Activated CD8-positive, alpha-beta memory T cell treated with anti-CD3 and anti-CD28 coated beads for 4 hours (primary cell): ENCODE measurements around the gene GRB14.
"Not testable (repeated sequence)": the region's sequence is repeated elsewhere in the genome, so short reads cannot be mapped to it uniquely, and the experiment has no call there.

ENCODE experiments used
- DNase-seq, 2 donors: peaks; one replicate each; pipeline ENCODE4 v3.0.0-alpha.2; 2020; ENCODE audit warnings: low read depth in 2 of 2

The GRB14 gene

DNA sequence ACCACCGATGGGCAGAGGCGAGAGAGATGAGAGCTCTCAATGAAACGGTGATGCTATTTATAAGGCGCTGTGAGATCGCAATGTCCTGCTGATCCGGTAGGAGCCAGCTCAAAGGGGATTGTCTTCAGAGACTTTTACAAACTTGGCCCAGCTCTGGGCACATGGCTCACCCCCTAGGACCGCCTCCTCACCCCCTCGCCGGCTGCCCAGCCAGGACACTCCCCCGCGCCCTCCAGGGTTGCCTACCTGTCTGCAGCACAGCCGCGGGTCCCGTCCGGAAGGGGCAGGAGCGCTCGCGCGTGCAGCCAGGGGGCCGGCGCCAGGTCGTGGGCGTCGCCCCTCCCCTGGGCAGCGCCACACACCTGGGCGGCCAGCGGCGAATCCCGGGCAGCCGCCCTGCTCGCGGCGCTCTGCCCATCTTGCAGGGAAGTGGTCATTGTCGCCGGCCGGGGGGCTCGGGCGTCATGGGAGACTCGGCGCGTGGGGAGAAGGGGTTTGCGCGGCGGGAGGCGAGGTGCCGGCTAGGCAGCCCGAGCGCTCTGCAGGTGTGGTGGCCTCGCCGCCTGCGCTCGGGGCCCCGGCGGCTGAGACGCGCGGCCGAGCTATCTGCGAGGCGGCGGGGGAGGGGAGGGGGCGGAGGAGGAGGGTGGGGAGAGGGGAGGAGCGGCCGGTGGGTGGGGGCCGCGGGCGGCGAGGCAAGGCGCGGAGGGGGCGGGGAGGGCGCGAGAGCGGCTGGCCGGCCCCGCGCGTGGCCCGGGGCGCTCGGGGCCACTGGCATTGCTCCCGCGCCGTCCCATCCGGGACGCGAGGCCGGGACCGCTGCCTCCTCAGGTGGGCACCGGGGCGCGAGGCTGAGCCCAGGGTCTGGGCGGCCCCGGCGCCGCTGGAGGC, at the start of gene GRB14:
TSS of gene GRB14 (minus strand) at position 610 of the 891 bp plus-strand sequence. CDS start at position 437, 173 bp downstream.
- no peak for DNase-seq

DNA sequence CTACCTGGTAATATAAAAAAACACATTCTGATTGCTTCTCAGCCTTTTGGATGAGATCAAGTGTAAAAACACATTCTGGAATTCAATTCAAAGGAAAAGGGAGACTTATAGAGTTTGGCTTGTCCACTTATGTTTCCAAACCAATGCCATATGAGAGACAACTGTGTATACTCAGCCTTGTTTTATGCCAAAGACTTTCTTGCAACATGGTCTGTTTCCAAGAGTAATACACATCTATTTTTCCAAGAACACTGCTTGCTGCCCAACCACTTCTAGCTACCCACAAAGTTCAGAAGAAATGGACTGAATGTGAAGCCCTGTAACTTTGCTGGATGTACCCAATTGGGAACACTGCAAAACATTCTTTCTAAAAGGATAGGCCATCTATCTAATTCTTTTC, 48.0 kb upstream of the GRB14 start:
- DNase-seq: no peak

DNA sequence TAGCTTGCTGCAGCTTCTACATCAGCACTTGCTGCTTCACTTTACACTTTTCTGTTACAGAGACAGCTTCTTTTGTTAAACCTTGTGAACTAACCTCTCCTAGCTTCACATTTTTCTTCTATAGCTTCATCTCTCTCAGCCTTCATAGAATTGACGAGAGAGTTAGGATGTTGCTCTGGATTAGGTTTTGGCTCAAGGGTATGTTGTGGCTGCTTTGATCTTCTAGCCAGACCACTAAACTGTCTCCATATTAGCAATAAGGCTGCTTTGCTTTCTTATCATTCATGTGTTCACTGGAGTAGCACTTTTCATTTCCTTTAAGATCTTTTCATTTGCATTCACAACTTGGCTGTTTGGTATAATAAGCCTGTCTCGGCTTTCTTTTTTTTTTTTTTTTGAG, 46.3 kb upstream of the GRB14 start:
- DNase-seq: no peak

DNA sequence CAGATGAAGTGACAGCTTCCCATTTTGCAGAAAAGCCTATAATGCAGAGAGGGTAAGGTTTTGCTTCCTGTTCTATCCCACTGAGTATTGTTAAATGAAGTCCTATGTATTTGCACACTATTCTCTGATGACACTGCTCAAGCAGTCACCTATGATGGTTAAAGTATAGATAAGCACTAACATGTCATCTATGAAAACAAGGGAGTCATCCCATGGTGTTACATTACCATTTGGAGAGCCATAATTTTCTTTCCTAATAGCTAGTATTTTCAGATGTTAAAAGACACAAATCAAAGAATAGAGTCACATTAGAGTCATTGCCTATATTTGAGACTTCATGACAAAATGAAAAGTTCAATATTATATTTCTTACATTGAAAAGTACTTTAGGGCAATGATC, 42.8 kb upstream of the GRB14 start:
- no peak for DNase-seq

DNA sequence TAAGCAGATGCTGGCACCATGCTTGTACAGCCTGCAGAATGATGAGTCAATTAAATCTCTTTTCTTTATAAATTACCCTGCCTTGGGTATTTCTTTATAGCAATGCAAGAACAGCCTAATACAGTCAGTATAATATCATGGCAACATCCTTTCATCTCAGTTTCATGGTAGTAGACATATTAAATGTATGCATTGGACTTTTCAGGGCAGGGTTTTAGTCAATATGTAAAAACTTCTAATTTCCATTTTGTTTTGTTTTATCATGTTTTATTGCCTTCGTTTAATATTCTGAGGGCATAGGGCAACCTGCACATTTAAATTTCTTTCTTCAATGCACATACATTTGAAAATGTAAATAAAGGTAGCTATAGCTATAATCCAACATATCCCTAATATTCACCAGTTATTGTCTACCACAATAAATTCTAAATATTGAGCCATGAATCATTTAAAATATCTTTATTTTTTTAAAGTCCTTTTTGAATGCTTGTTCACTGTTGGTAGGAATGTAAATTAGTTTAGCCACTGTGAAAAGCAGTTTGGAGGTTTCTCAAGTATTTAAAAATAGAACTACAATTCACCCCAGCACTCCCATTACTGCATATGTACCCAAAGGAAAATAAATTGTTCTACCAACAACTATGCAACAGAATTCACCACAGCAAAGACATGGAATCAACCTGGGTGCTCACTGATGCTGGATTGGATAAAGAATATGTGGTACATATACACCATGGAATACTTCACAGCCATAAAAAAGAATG, 41.8 kb upstream of the GRB14 start:
- no peak for DNase-seq

DNA sequence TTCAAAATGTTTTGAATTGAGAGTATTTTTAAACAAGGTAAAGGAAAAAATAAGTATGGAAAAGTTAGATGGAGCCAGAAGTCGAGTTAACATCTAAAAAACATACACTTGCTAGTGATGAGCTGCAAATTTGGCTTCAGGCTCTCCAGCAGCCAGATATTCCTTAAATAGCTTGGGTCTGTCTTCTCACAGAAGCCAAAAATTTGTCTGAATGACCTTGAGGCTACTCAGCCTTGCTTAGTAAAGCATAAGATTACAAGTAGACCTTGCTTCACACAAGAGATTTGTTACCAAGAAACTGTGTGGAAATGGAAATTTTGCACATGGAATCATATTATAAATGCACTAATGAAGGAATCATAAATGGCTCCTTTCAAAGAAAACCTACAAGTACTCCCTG, 40.8 kb upstream of the GRB14 start:
- no peak for DNase-seq

DNA sequence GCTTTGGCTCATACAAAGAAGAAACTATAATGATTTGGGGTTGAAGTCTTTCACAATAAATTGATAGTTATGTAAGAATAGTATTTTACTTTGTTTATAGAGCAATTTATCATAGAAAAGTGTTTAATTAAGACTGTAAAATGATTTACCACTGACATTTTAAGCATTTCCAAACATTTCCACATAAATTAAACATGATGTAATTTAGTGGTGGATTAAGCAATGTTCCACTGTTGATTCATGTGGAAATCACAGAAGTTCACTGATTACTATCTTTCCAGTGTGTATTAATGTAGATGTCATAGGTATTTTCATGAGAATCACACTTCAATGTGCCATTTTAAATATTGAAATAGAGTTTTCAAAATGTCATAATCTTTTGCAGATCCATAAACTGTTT, 40.1 kb upstream of the GRB14 start:
- no peak for DNase-seq

DNA sequence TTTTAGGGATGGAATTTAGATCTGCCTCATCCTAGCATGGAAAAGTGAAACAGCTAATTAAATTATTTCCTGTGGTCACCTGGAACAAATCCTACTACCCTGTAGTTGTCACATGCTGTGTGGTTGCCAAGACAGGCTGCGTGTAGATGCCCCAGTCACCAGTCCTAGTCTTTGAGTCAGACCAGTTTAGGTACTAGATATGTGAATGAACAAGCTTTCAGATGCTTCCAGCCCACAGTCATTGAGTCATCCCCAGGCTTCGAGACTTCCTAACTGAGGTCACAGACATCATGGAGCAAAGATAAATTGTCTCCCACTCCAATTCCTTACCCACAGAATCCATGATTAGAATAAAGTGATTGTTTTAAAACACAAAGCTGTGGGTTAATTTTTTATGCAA, 35.8 kb upstream of the GRB14 start:
- no peak for DNase-seq

DNA sequence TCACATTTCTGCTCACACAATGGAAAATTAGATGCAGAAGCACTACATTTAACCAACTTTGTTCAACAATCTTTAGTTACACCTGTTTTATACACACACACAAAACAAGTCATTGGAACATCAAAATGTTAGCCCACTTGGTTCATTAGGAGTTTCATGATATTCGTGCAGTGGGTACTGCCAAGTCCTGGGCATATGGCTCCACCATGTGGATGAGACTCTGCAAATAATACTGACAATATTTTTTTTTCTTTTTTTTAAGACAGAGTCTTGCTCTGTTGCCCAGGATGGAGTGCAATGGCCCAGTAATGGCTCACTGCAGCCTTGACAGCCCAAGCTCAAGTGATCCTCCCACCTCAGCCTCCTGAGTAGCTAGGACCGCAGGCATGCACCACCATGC, 34.5 kb upstream of the GRB14 start:
- no peak for DNase-seq

DNA sequence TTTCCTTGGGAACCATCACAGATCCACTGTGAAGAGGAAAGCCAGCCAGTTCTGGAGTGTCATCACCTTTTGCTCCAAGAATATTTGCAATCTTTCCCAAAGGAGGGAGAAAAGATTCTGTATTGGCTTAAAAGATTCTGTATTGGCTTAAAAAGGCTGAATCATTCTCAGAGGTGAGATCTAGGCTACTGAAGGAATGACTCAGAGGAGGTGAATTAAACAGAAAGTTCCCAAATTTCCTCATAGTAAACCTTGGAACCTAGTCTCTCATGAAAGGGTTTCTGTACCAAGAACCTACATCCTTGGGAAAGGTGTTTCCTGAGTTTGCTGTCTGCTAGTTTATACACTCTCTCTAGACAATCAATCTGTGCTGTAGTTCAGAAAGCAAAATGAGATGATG, 34.1 kb upstream of the GRB14 start:
- no peak for DNase-seq

DNA sequence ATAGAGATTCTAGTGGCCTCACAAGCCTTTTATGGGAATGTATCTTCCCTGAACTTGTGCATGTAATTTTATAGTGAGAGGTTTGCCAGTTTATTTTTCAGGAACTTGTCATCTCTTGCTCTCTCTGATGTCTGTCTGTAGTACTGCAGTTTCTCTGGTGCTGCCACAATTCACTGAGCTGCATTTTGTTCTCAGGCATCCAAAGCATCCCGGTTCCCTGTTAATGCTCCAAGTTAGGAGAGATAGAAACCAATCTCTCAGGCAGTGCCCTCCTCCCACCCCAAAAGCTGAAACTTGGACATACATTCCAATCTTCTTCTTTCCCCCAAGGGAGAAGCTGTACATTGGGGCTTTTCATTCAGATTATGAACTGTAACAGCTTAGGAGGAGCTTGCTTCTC, 30.1 kb upstream of the GRB14 start:
- DNase-seq: no peak

DNA sequence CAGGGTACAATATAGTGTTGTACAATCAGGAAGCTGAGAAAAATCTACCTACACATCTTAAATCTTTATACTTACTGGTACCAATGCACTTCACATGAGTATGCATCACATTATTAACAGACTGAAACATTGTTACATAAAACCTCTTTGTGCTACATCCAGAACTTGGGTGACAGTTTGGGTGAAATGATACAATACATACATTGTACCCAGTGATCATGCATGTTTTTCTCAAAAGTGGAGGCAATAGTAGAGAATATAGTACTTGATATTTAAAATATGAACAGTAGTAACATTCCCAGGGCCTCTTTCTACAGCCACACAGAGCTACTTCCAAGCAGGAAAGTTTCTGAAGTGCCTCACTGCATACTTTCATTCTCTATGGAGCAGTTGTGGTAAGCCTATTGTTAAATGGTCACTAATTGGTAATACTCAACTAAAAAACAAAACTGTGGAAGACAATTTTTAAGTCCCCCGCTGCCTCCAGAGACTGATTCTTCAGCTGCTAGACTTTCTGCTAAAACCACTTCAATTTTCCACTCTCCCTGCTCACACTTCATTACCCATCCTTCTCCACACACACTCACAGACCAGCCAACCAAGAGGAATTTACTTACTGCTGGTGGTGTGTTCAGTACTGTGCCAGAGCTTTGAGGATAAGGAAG, 22.9 kb upstream of the GRB14 start:
- DNase-seq: no peak

DNA sequence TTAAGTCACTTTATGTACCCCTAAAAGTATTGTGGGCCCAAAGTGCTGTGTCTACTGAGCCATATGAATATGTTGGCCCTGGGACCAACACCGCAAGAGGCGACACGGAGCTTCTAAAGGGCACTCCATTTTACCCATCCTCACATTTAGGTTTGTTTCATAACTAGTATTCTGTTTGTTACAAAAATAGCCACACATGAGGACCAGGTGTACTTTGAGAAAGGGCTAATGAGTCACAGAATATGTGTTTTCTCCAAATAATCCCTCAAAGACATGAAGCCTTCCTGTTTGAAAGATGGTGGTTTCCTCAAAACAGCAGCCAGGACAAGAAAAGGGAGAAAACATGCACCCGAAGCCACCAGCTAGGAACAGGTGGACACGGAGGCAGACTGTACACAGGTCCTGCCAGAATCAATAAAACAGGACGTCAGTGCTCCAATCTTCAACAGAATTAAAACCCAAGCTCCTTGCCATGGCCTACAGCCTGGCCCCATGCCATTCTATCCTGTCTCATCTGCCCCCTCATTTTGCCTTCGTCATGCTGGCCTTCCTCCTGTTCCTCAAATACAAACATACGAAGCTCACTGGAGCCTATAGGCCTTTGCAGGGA, 21.8 kb upstream of the GRB14 start:
- DNase-seq: no peak

DNA sequence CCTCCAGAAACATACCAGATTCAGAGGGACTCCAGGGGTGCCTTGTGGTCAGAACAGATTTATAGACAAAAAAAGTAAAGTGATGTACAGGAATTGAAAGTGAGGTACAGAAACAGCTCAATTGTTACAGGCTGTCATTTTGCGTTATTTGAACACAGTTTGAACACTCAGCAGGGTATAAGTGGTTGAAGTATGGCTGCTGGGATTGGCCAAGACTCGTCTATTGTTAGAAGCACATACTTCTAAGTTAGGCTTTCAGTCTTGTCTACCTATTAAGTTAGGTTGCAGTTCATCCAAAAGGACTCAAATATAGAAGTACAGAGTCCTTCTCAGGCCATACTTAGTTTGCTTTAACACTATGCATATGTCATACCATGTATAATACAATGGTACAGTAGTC, 21.0 kb upstream of the GRB14 start:
- DNase-seq: no peak

DNA sequence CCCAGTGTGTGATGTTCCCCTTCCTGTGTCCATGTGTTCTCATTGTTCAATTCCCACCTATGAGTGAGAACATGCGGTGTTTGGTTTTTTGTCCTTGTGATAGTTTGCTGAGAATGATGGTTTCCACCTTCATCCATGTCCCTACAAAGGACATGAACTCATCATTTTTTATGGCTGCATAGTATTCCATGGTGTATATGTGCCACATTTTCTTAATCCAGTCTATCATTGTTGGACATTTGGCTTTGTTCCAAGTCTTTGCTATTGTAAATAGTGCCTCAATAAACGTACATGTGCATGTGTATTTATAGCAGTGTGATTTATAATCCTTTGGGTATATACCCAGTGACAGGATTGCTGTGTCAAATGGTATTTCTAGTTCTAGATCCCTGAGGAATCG, 7.0 kb upstream of the GRB14 start:
- DNase-seq: not testable (repeated sequence)

DNA sequence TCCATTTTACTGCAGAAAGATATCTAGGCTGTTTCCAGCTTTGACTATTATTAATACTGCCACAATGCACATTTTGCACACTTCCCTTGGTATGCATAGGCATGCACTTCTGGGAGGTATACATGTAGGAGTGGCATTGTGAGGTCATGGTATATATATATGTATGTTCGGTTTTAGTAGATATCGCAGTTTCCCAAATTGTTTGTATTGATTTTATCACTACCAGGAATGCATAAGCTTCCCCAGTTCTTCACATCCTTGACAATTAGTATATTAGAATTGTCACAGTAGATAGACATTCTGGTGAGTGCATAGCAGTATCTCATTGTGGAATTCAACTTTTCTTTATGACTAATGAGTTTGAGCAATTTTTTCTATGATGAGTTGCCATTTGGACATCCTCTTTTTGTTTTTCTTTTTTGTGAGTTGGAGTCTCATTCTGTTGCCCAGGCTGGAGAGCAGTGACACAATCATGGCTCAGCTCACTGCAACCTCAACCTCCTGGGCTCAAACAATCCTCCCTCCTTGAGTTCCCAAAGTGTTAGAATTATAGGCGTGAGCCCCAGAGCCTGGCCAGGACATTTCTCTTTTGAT, 4.2 kb upstream of the GRB14 start:
- DNase-seq: no peak

DNA sequence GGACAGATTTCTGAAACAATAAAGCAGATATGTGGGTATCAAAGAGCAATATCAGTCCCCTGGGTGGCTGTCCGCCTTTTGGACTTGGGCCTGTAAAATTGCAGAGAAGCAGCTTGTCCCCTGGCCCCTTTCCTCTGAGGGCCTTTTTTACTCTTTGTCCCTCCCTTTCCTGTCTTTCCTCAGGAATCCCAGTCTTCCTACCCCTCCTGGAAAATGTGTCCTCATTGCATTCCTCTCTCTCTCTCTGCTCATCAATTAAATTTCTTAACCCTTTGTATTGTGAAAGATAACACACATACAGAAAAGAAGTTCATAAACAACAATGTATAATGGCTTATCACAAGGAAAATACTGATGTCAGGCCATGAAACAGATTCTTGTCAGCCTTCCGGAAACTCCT, 3.0 kb upstream of the GRB14 start:
- DNase-seq: no peak

DNA sequence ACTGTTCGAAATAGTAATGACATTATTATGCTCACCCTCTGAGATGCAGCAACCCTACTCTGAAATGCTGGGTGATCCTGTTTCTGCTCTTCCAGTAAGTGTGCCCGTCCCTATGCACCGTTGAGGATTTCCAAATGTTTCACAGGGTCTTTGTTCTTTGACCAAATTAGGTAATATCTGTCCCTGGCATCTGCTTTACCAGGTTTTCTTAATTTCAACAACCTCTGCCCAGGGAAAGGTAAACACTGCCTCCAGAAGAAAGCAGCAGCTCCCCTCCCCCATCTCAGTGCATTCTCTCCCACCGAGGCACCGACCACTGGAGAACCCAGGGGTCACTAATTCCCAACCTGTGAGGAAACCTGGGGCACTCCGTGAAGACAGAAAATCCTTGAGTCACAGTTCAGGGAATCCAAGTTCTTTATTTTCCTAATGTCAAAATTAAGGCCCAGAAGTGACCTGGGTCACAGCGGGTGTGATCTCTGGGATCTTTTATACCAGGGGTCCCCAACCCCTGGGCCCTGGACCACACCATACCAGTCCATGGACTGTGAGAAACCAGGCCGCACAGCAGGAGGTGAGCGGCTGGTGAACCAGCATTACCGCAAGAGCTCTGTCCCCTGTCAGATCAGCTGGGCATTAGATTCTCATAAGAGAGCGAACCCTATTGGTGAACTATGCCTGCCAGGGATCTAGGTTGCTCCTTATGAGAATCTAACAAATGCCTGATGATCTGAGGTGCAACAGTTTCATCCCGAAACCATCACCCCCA, 1.2 kb upstream of the GRB14 start:
- no peak for DNase-seq

DNA sequence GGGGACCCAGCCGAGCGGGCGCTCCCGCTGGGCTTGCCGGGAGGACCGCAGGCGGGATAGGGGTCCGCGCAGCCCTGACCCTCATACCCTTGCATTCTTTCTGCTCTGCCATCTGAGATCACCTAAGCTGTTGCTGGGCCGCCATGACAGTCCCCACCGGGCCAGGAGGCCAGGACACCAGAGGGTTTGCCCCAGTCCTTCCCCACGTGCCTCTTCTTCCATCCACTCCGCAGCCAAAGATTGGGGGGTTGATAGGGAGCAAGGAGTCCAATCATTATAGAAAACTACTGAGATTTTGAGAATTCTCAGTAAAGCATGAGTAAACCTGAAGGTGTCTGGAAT, 453 bp upstream of the GRB14 start:
- DNase-seq: no peak

DNA sequence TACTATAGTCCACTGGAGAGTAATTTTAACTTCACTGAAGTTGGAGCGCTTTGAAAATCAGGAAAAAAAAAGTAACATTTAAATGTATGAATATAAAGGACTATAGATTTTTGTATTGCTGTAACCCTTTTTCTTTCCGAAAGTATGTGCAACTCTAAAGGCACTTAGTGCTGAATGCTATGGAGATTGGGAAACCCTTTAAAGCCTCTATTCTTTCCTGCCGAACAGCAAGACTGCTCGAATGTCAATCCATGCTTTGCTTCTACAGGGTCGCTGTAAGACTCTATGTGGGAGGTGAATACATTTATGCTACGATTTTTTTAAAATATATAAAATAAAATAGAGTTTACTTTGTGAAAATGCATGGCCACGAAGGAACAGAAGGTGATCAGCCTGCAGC, 825 bp downstream of the GRB14 start:
- DNase-seq: no peak

DNA sequence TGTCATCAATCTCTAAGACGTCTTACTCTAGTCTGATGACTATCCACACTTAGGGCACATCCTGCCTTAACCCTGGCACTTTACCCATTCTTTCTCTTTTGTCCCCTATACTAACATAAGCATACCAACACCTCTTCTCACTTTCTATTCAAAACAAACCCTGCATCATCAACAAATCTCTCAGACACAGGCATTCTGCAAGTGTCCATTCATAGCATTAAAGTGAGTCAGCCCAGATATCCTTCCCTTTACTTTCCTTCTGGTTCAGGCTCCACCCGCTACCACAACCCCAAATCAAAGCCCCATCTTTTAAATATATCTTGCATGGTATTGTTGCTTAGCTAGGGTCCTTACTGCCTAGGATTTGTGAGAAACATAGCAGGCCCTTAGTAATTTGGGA, 3.8 kb downstream of the GRB14 start:
- no peak for DNase-seq
